Stimulated activated CD8-positive, alpha-beta memory T cell treated with anti-CD3 and anti-CD28 coated beads, Interleukin-12 subunit alpha, Interleukin-12 subunit beta, amount 100 ng/mL, for 1 hour (primary cell): ENCODE data around the gene PLAAT4.
"Not testable (repeated sequence)": the region's sequence is repeated elsewhere in the genome, so short reads cannot be mapped to it uniquely, and the experiment has no call there.

Source experiments
- DNase-seq: peaks from one replicate; pipeline ENCODE4 v3.0.0-alpha.2; 2020; ENCODE audit warnings: low read depth

Gene PLAAT4

DNA sequence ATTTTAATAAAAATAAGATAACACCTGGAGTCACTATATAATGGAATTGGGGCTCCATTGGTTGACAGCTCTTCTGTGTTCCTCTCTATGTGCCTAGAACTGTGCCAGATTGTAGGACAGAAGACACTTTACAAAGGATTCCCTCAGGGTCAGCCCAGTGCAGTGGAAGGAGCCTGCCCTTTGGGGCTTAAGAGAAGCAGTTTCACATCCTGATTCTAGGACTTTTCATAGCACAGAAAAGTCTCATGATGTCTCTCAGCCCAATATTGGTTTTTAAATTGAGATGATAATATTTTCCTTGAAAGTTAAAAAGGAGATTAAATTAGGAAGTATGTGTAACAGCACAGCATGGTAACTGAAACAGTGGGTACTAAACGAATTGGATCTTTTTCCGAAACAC lies 7.1 kb downstream of the PLAAT4 start:
- DNase-seq = no peak

DNA sequence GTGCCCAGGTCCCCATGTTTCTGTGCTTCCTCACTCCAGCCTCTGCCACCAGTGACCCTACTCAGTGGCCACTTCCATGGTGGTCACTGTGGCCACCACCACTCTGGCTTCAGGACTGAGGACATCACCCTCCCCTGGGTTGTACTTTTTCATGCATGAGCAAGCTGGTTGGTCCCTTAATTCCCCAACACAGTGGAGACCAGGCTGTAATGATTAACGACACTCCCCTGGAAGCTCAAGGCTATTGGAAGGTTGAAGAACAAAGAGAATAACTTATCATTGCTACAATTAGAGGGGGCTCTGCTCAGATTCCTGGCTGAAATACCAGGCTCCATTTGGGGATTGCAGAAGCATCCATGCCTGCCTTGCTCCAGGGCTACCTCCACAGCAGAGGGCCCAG lies 10.5 kb downstream of the PLAAT4 start:
- no peak for DNase-seq

GRCh38 chr11:63548178-63548577 lies 11.6 kb downstream of the PLAAT4 start:
- no peak for DNase-seq

GRCh38 chr11:63549411-63549810 lies 12.8 kb downstream of the PLAAT4 start:
- no peak for DNase-seq

- not testable (repeated sequence) for DNase-seq
Measured at GRCh38 chr11:63550156-63550700, 13.6 kb downstream of the PLAAT4 start.

GRCh38 chr11:63551091-63551888 lies 14.7 kb downstream of the PLAAT4 start:
- no peak for DNase-seq

DNA sequence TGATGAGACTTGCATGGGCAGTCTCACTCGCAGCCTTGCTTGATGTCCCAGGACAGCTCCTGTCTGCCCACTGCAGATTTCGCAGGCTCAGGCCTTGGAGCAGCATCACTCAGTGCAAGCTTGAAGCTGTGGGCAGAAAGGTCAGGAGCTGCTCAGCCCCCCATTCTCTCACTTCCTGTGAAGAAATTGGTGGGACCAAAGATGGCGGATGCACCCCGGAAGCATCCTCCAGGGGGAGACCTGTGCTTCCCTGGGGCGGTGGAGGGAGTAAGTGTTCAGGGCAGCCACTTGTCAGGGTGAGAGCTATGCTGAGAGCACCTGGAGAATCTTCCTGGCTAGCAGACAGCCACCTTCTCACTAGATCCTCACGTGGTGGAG lies 15.3 kb downstream of the PLAAT4 start:
- no peak for DNase-seq

- no peak for DNase-seq
Measured at GRCh38 chr11:63552921-63553320, 16.3 kb downstream of the PLAAT4 start.

- peak; percentile 36 for DNase-seq
Measured at GRCh38 chr11:63553759-63554158, 17.2 kb downstream of the PLAAT4 start.

DNA sequence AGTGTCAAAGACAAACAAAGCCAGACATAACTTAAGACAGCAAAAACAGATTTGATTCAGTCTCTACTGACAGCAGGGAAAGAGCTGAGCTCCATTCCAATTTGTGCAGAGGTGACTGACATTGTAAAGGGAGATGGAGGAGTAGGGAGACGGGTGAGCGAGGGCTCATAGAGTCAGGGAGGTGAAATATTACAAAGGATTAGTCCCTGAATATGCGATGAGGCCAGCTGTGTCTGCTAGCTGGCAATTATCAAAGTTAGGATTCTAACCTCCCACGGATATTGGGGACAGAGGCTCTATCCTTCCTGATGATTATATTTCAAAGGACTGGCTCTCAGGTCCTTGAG lies 18.2 kb downstream of the PLAAT4 start:
- DNase-seq = no peak

GRCh38 chr11:63556404-63557013 lies 19.9 kb downstream of the PLAAT4 start:
- no peak for DNase-seq

DNA sequence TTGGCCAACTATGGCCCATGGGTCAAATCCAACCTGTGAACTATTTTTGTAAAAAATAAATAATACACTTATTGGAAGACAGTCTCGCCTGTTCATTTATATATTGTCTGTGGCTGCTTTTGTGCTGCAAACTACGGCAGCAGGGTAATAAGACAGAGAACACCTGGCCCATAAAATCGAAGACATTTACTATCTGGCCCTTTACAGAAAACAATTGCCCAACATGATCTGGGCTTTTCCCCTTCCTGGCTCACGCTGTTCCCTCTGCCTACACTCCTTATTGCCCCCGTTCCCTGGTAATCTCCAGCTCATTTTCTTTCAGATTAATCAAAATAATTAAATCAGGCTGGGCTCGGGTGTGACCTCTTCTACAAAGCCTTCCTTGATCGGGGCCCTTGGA lies 21.0 kb downstream of the PLAAT4 start:
- no peak for DNase-seq

DNA sequence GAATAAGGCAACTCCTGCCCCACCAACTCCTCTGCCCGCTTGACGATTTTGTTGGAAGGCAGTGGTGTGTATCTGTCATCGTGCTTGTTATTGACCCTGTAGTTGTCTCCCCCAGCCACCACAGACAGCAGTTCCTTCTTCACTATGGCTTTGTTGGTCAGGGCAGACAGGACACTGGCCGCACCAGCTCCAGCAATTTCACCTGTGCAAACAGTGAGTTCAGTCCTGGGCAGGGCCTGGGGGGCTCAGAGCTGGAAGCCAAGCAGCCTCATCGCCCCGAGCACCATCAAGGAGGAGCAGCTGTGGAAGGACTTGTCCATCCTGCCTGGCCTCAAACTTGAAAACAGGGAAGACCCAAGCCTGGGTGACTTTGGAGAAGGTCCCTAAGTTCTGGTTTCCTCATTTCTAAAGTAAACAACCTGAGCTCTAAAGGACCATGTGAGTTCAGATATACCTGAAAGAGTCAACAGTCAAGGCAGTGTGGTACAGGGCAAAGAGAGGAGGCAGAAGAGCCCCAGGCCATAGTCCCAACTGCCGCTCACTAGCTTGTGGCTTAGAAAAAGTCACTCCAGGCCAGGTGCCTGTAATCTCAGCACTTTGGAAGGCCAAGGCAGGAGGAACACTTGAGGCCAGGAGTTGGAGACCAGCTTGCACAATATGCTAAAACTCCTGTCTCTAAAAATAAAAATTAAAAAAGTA lies 22.0 kb downstream of the PLAAT4 start:
- no peak for DNase-seq

DNA sequence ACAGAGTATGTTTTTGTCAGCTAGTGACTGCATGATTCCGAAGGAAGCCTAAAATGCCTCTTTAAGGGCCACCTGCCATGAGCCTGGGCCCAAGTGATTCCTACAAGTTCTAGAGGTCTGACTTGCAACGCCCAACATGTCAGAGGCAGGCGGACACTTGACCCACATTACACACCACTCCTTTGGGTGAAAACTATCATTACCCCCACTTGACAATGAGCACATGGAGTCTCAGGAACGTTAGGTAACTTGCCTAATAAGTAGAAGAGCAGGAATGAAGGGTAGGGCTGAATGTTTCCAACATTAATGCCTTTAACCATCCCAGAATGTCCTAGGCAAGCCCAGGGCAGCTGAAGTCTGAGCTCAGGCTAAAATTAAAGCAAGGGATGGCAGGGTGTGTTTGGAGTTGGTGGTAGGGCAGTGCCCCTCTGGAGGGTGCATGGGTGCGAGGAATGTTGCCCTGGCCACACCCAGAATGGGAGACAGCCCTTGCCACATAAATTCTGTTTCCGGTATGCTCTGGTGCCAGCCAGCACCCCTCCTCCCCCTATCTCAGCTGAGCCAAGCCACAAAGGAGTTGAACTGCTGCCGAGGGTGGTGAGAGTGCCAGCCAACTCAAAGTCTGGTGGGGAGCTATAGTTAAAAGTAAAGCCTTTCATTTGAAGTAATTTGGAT lies 24.0 kb downstream of the PLAAT4 start:
- no peak for DNase-seq

GRCh38 chr11:63563201-63564055 lies 26.8 kb downstream of the PLAAT4 start, which contains the start of gene PLAAT2:
TSS of gene PLAAT2 (minus strand) at chr11:63563379. CDS start at chr11:63563324, 55 bp downstream.
- no peak for DNase-seq

DNA sequence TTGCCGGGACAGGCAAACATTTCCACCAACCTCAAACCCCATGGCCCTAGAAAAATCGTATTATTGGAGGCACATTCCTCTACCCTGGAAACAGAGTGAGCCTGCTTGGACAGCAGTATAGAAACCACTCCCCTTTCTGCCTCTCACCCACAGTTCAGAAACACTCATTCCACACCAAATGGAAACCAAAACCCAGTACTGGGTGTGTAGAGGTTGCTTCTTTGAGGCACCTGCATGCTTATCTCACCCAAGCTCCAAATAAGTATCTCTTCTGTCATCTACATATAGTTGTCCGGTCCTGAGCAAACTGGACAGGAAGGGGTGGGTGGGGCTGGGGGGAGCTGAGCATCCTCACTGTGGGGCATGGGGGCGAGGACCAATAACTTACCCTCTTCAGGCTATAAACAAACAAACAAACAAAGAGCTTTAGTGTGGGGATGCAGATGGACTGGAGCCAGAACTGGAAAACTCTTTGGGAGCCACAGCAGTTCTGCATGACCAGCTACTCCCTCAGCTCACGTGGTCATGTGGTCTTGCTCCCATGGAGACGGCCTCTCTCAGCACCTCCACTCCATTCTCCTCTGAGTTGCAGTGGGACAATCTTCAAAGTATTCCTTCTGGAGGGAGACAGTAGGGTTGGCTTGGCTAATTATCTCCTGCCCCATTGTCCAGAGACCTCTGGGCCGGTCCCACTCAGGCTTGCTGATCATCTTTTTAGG lies 27.6 kb downstream of the PLAAT4 start:
- no peak for DNase-seq

DNA sequence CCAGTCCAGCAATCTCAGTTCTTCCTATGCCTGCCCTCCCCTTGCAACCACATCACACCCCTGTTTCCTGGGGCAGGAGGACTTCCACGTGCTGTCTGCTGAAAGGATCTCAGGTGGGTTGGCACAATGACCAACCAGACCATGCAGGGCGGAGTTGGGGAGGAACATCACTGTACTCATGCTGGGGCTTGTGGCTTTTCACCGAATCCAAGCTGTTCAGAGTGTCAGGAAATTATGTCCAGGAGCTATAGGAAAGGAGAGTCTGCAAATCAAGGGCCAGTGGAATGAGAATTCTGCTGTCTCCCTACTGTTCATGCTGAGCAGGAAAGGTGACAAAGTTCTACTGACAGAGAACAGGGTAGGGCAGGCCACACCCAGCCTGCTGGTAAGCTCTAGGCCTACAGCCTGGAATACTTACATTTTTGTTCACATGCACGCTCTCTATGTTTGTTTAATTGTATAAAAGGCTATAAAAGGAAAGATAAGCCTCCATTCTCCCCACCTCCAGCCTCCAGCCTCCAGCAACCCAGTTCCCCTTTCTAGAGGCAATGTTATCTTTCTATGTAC lies 28.3 kb downstream of the PLAAT4 start:
- DNase-seq = no peak

DNA sequence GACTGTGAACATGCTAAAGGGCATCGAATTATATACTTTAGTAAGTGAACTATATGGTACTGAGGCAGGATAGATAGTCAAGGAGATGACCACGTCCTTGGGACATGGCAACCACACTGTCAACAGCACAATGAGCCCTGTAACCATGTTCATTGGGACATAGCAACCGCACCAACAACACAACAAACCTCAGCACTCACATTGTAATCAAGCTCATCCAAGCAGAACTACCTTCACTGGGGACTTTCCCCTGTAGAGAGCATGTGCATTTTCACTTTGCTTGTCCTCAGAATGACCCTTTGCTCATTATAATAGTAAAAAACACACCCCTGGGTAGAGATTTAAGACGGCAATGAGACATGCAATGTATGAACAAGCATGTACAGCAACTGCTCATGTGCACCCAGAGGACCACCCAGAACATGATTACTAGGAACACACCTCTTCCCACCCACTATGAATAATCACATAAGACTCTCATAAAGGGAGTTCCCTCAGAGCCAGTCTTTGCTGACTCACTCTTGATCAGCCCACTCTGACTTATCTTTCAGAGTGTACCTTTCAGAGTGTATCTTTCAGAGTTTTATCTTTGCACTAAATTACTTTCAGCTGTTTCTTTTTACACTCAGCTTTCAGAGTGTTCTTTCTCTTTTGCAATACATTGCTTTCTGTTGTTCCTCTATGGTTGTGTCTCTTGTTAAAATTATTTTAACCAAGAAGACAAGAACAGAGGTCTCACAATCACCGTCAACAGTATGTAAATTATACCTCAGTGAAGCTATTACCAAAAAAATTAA lies 30.6 kb downstream of the PLAAT4 start:
- peak; percentile 46 for DNase-seq

DNA sequence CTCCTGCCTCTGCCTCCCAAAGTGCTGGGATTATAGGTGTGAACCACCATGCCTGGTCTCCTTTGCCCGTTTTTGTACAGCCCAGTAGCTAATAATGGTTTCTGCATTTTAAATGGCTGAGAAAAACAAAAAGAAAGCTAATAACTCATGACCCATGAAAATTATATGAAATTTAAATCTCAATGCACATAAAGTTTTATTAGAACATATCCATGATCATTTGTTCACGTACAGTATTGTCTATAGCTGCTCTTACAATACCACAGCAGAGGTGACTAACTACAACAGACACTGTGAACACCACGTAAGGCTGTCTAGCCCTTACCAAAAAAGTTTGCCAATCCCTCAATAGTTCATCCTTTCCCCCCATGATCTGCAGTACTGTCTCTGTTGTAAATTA lies 33.0 kb downstream of the PLAAT4 start:
- no peak for DNase-seq
